CD4-positive, alpha-beta memory T cell (primary cell): Measurements from ENCODE around the gene APOA5. TPM values are rescaled to one million over a fixed set of nuclear protein-coding genes. Genes with fewer than 3 reads are reported as not detected.

ENCODE experiments used
- CTCF ChIA-PET: fragments of 350-600 bp; sonication (Branson Sonifier 250); formaldehyde crosslinking; loops from one replicate; lab custom pipeline; 2021; ENCODE audit warnings: inconsistent platforms; ENCODE audit not compliant: partially characterized antibody; lab: Charles Lee
- POLR2A ChIA-PET: fragments of 350-600 bp; sonication (Branson Sonifier 250); formaldehyde crosslinking; loops from one replicate; lab custom pipeline; 2021; ENCODE audit not compliant: partially characterized antibody; lab: Charles Lee
- DNase-seq, 5 donors: peaks; one replicate each; pipeline versions ENCODE4 v3.0.0 to v3.0.0-alpha.2; 2020 to 2022; ENCODE audit warnings: mixed read lengths in 1 of 5
- H3K27ac ChIP-seq: one replicate; pipeline ENCODE4 v1.7.0; 2013; ENCODE audit warnings: low read depth, low read length
- H3K27me3 ChIP-seq: 2 replicates; pipeline ENCODE4 v1.7.0; 2013; ENCODE audit warnings: mild to moderate bottlenecking, low read length, moderate library complexity; ENCODE audit not compliant: insufficient read depth
- H3K36me3 ChIP-seq: 2 replicates; pipeline ENCODE4 v1.7.0; 2013; ENCODE audit warnings: mild to moderate bottlenecking, low read length, moderate library complexity; ENCODE audit not compliant: insufficient read depth
- H3K4me1 ChIP-seq: 2 replicates; pipeline ENCODE4 v1.7.0; 2013; ENCODE audit warnings: mild to moderate bottlenecking, low read length, moderate library complexity; ENCODE audit not compliant: insufficient read depth
- H3K4me3 ChIP-seq, 2 donors: one replicate each; pipeline ENCODE4 v1.7.0; 2013; ENCODE audit warnings: low read length in 2 of 2, mild to moderate bottlenecking in 1 of 2
- H3K9me3 ChIP-seq, 2 donors: one replicate each; pipeline ENCODE4 v1.7.0; 2013; ENCODE audit warnings: low read length in 2 of 2, control low read depth in 1 of 2; ENCODE audit not compliant: control insufficient read depth in 1 of 2
- H3K27ac Mint-ChIP-seq, 7 donors: one replicate each; pipeline ENCODE4 v1.8.0; 2020 to 2021; ENCODE audit warnings: mixed read lengths in 7 of 7, mild to moderate bottlenecking in 6 of 7, inconsistent platforms in 3 of 7, moderate library complexity in 3 of 7
- H3K27me3 Mint-ChIP-seq, 2 donors: one replicate each; pipeline ENCODE4 v1.8.0; 2020 to 2021; ENCODE audit warnings: mixed read lengths in 2 of 2
- H3K36me3 Mint-ChIP-seq, 2 donors: one replicate each; pipeline ENCODE4 v1.8.0; 2020 to 2021; ENCODE audit warnings: mixed read lengths in 2 of 2, inconsistent platforms in 1 of 2, mild to moderate bottlenecking in 1 of 2
- H3K4me1 Mint-ChIP-seq, 4 donors: one replicate each; pipeline ENCODE4 v1.8.0; 2020 to 2021; ENCODE audit warnings: mixed read lengths in 4 of 4, mild to moderate bottlenecking in 1 of 4
- H3K4me3 Mint-ChIP-seq, 8 donors: one replicate each; pipeline ENCODE4 v1.8.0; 2020 to 2021; ENCODE audit warnings: mixed read lengths in 8 of 8, mild to moderate bottlenecking in 7 of 8, moderate library complexity in 6 of 8, inconsistent platforms in 3 of 8
- H3K9me3 Mint-ChIP-seq, 8 donors: one replicate each; pipeline ENCODE4 v1.8.0; 2020 to 2021; ENCODE audit warnings: mixed read lengths in 8 of 8, mild to moderate bottlenecking in 5 of 8, inconsistent platforms in 3 of 8, moderate library complexity in 1 of 8
- intact Hi-C: fragments of 100-400 bp; cut with micrococcal nuclease; formaldehyde crosslinking; loops from one replicate; pipeline ENCODE4 v1.15.1; 2023
- polyA plus RNA-seq, 2 donors: library from polyadenylated mRNA; unstranded; fragments of 300-500 nt; fragmentation: Illumina TruSeq; gene quantifications; one replicate each; pipeline ENCODE4 v1.2.3, GENCODE V29; 2021
- total RNA-seq, 2 experiments: library from RNA; stranded (reverse); gene quantifications; one replicate each; pipeline ENCODE4 v1.2.3, GENCODE V29; 2021

Gene APOA5
- total and polyA plus RNA-seq, 4 experiments from 2014 or later = not detected

- ChIA-PET CTCF (interaction anchor here (0.7 to 12.8 kb wide), 6 partner anchors 13 to 320 kb away, joined by 3 to 212 read pairs (median 22); partner anchors contain the start of genes APOA1 and SIK3), POLR2A (interaction anchor here (1.1 to 6.8 kb wide), 6 partner anchors 13 to 445 kb away, joined by 4 to 100 read pairs (median 20); partner anchors contain the start of genes BUD13, PCSK7 and SIK3)
- peaks cover 0 to 2% of the 10 kb centered on the region in 2 donors for H3K27me3 Mint-ChIP-seq
- peaks cover 46 to 65% of the 10 kb centered on the region in 2 donors for H3K36me3 Mint-ChIP-seq
- H3K27me3 ChIP-seq = no peaks in the 10 kb centered on the region
- H3K4me1 ChIP-seq = peaks cover 44% of the 10 kb centered on the region
- peaks cover 48% of the 10 kb centered on the region for H3K36me3 ChIP-seq
- no peaks in the 10 kb centered on the region for H3K9me3 Mint-ChIP-seq
- H3K9me3 ChIP-seq = no peaks in the 10 kb centered on the region
- no peak overlapping the region for H3K4me3 ChIP-seq
- no peak for DNase-seq
- peak overlapping the region; percentile 70 to 98 (median 94) for H3K27ac Mint-ChIP-seq
- intact Hi-C loops = no loop called here
- H3K27ac ChIP-seq = peak overlapping the region; percentile 84
- H3K4me3 Mint-ChIP-seq = peak overlapping the region; percentile 87 to 98 (median 96)
- peaks cover 33 to 73% (median 50%) of the 10 kb centered on the region in 4 donors for H3K4me1 Mint-ChIP-seq
Observed at GRCh38 chr11:116786326-116786725, 5.4 kb downstream of the APOA5 start.

GRCh38 chr11:116782728-116783127 is 9.0 kb downstream of the APOA5 start:
- Mint-ChIP-seq H3K4me3 (no peak overlapping the region), H3K9me3 (no peaks in the 10 kb centered on the region), H3K27ac (peak overlapping the region in 4 of 7 donors; percentile 9 to 68 (median 40)), H3K36me3 (peaks cover 77 to 91% of the 10 kb centered on the region in 2 donors), H3K27me3 (no peaks in the 10 kb centered on the region), H3K4me1 (peaks cover 27 to 63% (median 42%) of the 10 kb centered on the region in 4 donors)
- no peak for DNase-seq
- Histone ChIP-seq H3K4me1 (peaks cover 30% of the 10 kb centered on the region), H3K27ac (no peak overlapping the region), H3K9me3 (no peaks in the 10 kb centered on the region), H3K4me3 (no peak overlapping the region), H3K27me3 (no peaks in the 10 kb centered on the region), H3K36me3 (peaks cover 80% of the 10 kb centered on the region)
- POLR2A ChIA-PET = interaction anchor here (6.8 kb wide), 1 partner anchor 10 kb away, joined by 100 read pairs; the partner anchor contains the start of gene BUD13
- intact Hi-C loops = no loop called here
- CTCF ChIA-PET = interaction anchor here (1.3 to 2.2 kb wide), 3 partner anchors 8 to 323 kb away, joined by 6 to 12 read pairs (median 9); partner anchors contain the start of gene APOA5

- no peaks in the 10 kb centered on the region for H3K9me3 Mint-ChIP-seq
- no peak for DNase-seq
- Histone ChIP-seq H3K27me3 (no peaks in the 10 kb centered on the region), H3K36me3 (peaks cover 54% of the 10 kb centered on the region), H3K4me1 (peaks cover 20% of the 10 kb centered on the region), H3K27ac (no peak overlapping the region), H3K9me3 (no peaks in the 10 kb centered on the region), H3K4me3 (no peak overlapping the region)
- peaks cover 53 to 73% of the 10 kb centered on the region in 2 donors for H3K36me3 Mint-ChIP-seq
- peak overlapping the region in 3 of 7 donors; percentile 42 to 77 (median 47) for H3K27ac Mint-ChIP-seq
- peaks cover 19 to 38% (median 20%) of the 10 kb centered on the region in 4 donors for H3K4me1 Mint-ChIP-seq
- intact Hi-C loops = no loop called here
- no peak overlapping the region for H3K4me3 Mint-ChIP-seq
- POLR2A ChIA-PET = no interaction called here
- no peaks in the 10 kb centered on the region for H3K27me3 Mint-ChIP-seq
- CTCF ChIA-PET = no interaction called here
Observed at GRCh38 chr11:116778556-116778955, 13.1 kb downstream of the APOA5 start.

GRCh38 chr11:116777056-116777455 is 14.6 kb downstream of the APOA5 start:
- intact Hi-C loops = no loop called here
- Histone ChIP-seq H3K4me1 (peaks cover 10% of the 10 kb centered on the region), H3K27me3 (no peaks in the 10 kb centered on the region), H3K27ac (no peak overlapping the region), H3K4me3 (no peak overlapping the region), H3K36me3 (peaks cover 39% of the 10 kb centered on the region), H3K9me3 (no peaks in the 10 kb centered on the region)
- no peak for DNase-seq
- peaks cover 13 to 33% (median 19%) of the 10 kb centered on the region in 4 donors for H3K4me1 Mint-ChIP-seq
- no peaks in the 10 kb centered on the region for H3K27me3 Mint-ChIP-seq
- CTCF ChIA-PET = interaction anchor here (1.4 kb wide), 1 partner anchor 10 kb away, joined by 5 read pairs; the partner anchor contains the start of gene ZPR1
- peaks cover 41 to 68% of the 10 kb centered on the region in 2 donors for H3K36me3 Mint-ChIP-seq
- POLR2A ChIA-PET = interaction anchor here (1.1 kb wide), 1 partner anchor 59 kb away, joined by 4 read pairs; no protein-coding TSS in a partner anchor
- no peak overlapping the region for H3K4me3 Mint-ChIP-seq
- H3K27ac Mint-ChIP-seq = peak overlapping the region in 5 of 7 donors; percentile 11 to 82 (median 25)
- H3K9me3 Mint-ChIP-seq = peaks cover 0 to 5% (median 0%) of the 10 kb centered on the region in 8 donors

- CTCF ChIA-PET = interaction anchor here (1.4 kb wide), 1 partner anchor 11 kb away, joined by 5 read pairs; the partner anchor contains the start of gene ZPR1
- H3K36me3 Mint-ChIP-seq = peaks cover 40 to 63% of the 10 kb centered on the region in 2 donors
- no peaks in the 10 kb centered on the region for H3K27me3 Mint-ChIP-seq
- Histone ChIP-seq H3K4me3 (no peak overlapping the region), H3K9me3 (no peaks in the 10 kb centered on the region), H3K27me3 (no peaks in the 10 kb centered on the region), H3K4me1 (peaks cover 15% of the 10 kb centered on the region), H3K27ac (no peak overlapping the region), H3K36me3 (peaks cover 37% of the 10 kb centered on the region)
- POLR2A ChIA-PET = interaction anchor here (7.7 kb wide), 1 partner anchor 9 kb away, joined by 100 read pairs; the partner anchor contains the start of gene ZPR1
- peaks cover 0 to 5% (median 0%) of the 10 kb centered on the region in 8 donors for H3K9me3 Mint-ChIP-seq
- no peak for DNase-seq
- no peak overlapping the region for H3K4me3 Mint-ChIP-seq
- peak overlapping the region in 4 of 7 donors; percentile 13 to 82 (median 20) for H3K27ac Mint-ChIP-seq
- intact Hi-C loops = no loop called here
- H3K4me1 Mint-ChIP-seq = peaks cover 17 to 38% (median 23%) of the 10 kb centered on the region in 4 donors
Observed at GRCh38 chr11:116776522-116776984, 15.1 kb downstream of the APOA5 start.

GRCh38 chr11:116775975-116776374 is 15.7 kb downstream of the APOA5 start:
- Histone ChIP-seq H3K4me1 (peaks cover 21% of the 10 kb centered on the region), H3K36me3 (peaks cover 32% of the 10 kb centered on the region), H3K4me3 (no peak overlapping the region), H3K27me3 (no peaks in the 10 kb centered on the region), H3K27ac (no peak overlapping the region), H3K9me3 (no peaks in the 10 kb centered on the region)
- DNase-seq = no peak
- POLR2A ChIA-PET = interaction anchor here (7.7 kb wide), 1 partner anchor 10 kb away, joined by 100 read pairs; the partner anchor contains the start of gene ZPR1
- H3K4me1 Mint-ChIP-seq = peaks cover 20 to 38% (median 27%) of the 10 kb centered on the region in 4 donors
- peak overlapping the region in 2 of 8 donors; percentile 3 to 54 for H3K4me3 Mint-ChIP-seq
- no peaks in the 10 kb centered on the region for H3K27me3 Mint-ChIP-seq
- peak overlapping the region in 4 of 7 donors; percentile 17 to 82 (median 46) for H3K27ac Mint-ChIP-seq
- H3K9me3 Mint-ChIP-seq = peaks cover 0 to 5% (median 0%) of the 10 kb centered on the region in 8 donors
- intact Hi-C loops = no loop called here
- H3K36me3 Mint-ChIP-seq = peaks cover 34 to 60% of the 10 kb centered on the region in 2 donors
- CTCF ChIA-PET = interaction anchor here (1.4 to 7.3 kb wide), 3 partner anchors 11 to 61 kb away, joined by 4 to 46 read pairs (median 5); partner anchors contain the start of genes APOA1, APOA5 and ZPR1
